ENCODE measurements around the gene ARL14EPL.

DNA sequence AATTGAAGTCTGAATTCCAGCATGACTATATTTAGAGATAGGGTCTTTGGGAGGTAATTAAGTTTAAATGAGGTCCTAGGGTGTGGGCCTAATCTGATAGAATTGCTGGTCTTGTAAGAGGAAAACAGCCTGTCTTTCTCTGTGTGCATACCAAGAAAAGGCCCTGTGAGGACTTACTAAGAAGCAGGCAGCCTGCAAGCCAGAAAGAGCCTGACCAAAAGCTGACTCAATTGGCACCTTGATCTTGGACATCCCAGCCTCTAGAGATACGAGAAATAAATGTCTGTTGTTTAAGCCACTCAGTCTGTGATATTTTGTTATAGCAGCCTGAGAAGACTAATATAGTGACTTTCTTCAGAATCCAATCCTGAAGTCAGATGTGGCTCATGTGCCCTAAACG lies 14.6 kb downstream of the ARL14EPL start:
- TF ChIP-seq CTCF (IDR thresholded peaks at IDR 0.05) (no peak), POLR2A (IDR thresholded peaks at IDR 0.05) (no peak), EP300 (IDR thresholded peaks at IDR 0.05; ENCODE audit: low read depth) (no peak), POLR2AphosphoS5 (IDR thresholded peaks at IDR 0.05) (no peak)

All from transverse colon (tissue), 4 donors.